ENCODE measurements around the gene DNM3. TPM values are rescaled to one million over a fixed set of nuclear protein-coding genes. Genes with fewer than 3 reads are reported as not detected.

Gene DNM3
- total and polyA plus RNA-seq, 2 of the 8 experiments (the other 6 are each of a cell fraction or from before 2014, with no cell fraction given), result 2.0 to 8.5 TPM

DNA sequence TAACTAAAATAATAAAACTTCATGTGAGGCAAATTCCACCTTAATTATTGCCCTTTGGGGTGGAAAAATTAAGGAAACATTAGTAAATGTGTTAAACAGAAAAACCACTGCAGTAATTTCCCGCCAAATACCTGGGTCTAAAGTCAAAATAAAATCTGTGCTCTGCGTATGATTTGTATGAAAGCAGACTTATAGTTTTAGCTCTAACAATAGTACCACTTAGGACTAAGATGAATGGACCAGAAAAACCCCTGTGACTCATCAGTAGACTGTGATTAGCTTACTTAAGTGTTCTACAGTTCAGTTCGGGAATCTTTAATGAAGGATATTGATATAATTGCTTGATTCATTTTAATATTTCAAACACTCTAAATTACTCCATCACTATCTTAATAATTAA lies 555.9 kb downstream of the DNM3 start:
- CTCF ChIA-PET (ENCODE audit: partially characterized antibody), result interaction anchor here (1.5 kb wide), 1 partner anchor 11 kb away, joined by 6 read pairs; no protein-coding TSS in a partner anchor
- no peaks in the 10 kb centered on the region for H3K36me3 ChIP-seq (ENCODE audit: control insufficient read depth in 2 of 4, insufficient read depth in 4 of 4, low read length in 3 of 4)

More for the DNA sequence above, 555.9 kb downstream of the DNM3 start:
- Histone ChIP-seq H2BK15ac (ENCODE audit: low read length) (no peak overlapping the region), H2AK5ac (ENCODE audit: low read depth, low read length) (no peak overlapping the region), H4K8ac (ENCODE audit: extremely low read depth, insufficient read depth, low read length) (no peak overlapping the region), H2AFZ (ENCODE audit: low read length) (no peak overlapping the region), H3K23me2 (ENCODE audit: low read depth, low read length) (no peaks in the 10 kb centered on the region), H3K4me3 (ENCODE audit: extremely low read depth in 1 of 4, insufficient read depth in 2 of 4, low read depth in 3 of 4, low read length in 4 of 4) (no peak overlapping the region), H4K5ac (ENCODE audit: insufficient read length, low read depth, low read length) (no peak overlapping the region), H3K18ac (ENCODE audit: extremely low read depth, low read length) (no peak overlapping the region), H4K20me1 (replicated peaks in 1 of 2; ENCODE audit: control insufficient read depth in 1 of 2, insufficient read depth in 2 of 2, low read length in 2 of 2) (no peaks in the 10 kb centered on the region), H3K27ac (ENCODE audit: low read depth, low read length) (no peak overlapping the region), H3K79me1 (ENCODE audit: low read depth, low read length) (no peaks in the 10 kb centered on the region), H3K79me2 (ENCODE audit: control insufficient read depth in 1 of 2, insufficient read depth in 2 of 2, low read length in 2 of 2) (no peaks in the 10 kb centered on the region), H3K14ac (ENCODE audit: insufficient read length) (no peak overlapping the region), H3K27me3 (replicated peaks in 1 of 4; ENCODE audit: control insufficient read depth in 3 of 4, extremely low read depth in 1 of 4, insufficient read depth in 3 of 4, low read length in 3 of 4) (no peaks in the 10 kb centered on the region), H2BK20ac (ENCODE audit: low read length) (no peak overlapping the region), H3K9me3 (ENCODE audit: insufficient read depth in 2 of 2, low read depth in 1 of 2, low read length in 1 of 2) (no peaks in the 10 kb centered on the region), H3K4me1 (replicated peaks in 1 of 4; ENCODE audit: control insufficient read depth in 3 of 4, insufficient read depth in 4 of 4, low read length in 3 of 4) (peaks cover 4 to 10% (median 5%) of the 10 kb centered on the region in 4 experiments; a peak in 5 of 7 replicates), H2BK120ac (replicated peaks; ENCODE audit: low read depth, low read length) (no peak overlapping the region), H4K91ac (replicated peaks; ENCODE audit: insufficient read length, low read length) (no peak overlapping the region), H2BK5ac (ENCODE audit: low read depth, low read length) (no peak overlapping the region), H2BK12ac (ENCODE audit: low read depth, low read length) (no peak overlapping the region), H3K4ac (replicated peaks; ENCODE audit: insufficient read length, low read depth, low read length) (no peak overlapping the region), H3K4me2 (ENCODE audit: insufficient read depth in 1 of 2, low read depth in 2 of 2, low read length in 2 of 2) (no peak overlapping the region), H3K23ac (ENCODE audit: insufficient read length) (no peak overlapping the region), H3K9ac (replicated peaks in 1 of 4; ENCODE audit: extremely low read depth in 1 of 4, low read depth in 3 of 4, low read length in 3 of 4) (no peak overlapping the region), H3K56ac (replicated peaks; ENCODE audit: insufficient read length, low read depth, low read length) (no peak overlapping the region)
- TF ChIP-seq SAP30 (IDR thresholded peaks at IDR 0.05; ENCODE audit: insufficient read depth, insufficient replicate concordance, low read length) (no peak), GTF2F1 (IDR thresholded peaks at IDR 0.05; ENCODE audit: borderline replicate concordance, low read depth, low read length) (no peak), CREB1 (IDR thresholded peaks at IDR 0.05) (no peak), RNF2 (IDR thresholded peaks at IDR 0.05; ENCODE audit: borderline replicate concordance, low read depth, low read length, missing control alignments, poor library complexity, severe bottlenecking) (no peak), SP2 (IDR thresholded peaks at IDR 0.05; ENCODE audit: low read length) (no peak), POU5F1 (IDR thresholded peaks at IDR 0.05; ENCODE audit: low read depth, low read length) (no peak), RBBP5 (IDR thresholded peaks at IDR 0.05; ENCODE audit: borderline replicate concordance, low read depth, low read length) (no peak), EGR1 (IDR thresholded peaks at IDR 0.05; ENCODE audit: borderline replicate concordance, low read depth, low read length) (no peak), NANOG (IDR thresholded peaks at IDR 0.05; ENCODE audit: insufficient read depth, low read depth, low read length, poor library complexity, severe bottlenecking) (no peak), JUND (IDR thresholded peaks at IDR 0.05; ENCODE audit: low read length) (no peak), CHD2 (IDR thresholded peaks at IDR 0.05; ENCODE audit: low read length) (no peak), HDAC2 (IDR thresholded peaks at IDR 0.05; ENCODE audit: borderline replicate concordance in 1 of 2, low read depth in 2 of 2, low read length in 2 of 2) (no peak)
- no peak for FAIRE-seq
- POLR2A ChIA-PET (ENCODE audit: partially characterized antibody), result no interaction called here
- WGBS, 2 experiments (ENCODE audit: extremely low coverage in 1 of 2, insufficient coverage in 1 of 2, insufficient read length in 1 of 2, insufficient replicate concordance in 2 of 2, low coverage in 1 of 2, low lambda C conversion rate in 2 of 2, missing lambda C conversion rate in 1 of 2), result 92% methylated on average over 3 of the region's 3 CpGs; no CpG with 5 or more reads in 1 of the 2 experiments
- no peak for DNase-seq (ENCODE audit: low read depth in 1 of 2, low spot score in 2 of 2)

Measured in H1 (cell line).